ENCODE results near the gene CACNA2D3. TPM values are rescaled to one million over a fixed set of nuclear protein-coding genes. Genes with fewer than 3 reads are reported as not detected.

CACNA2D3 gene
- total RNA-seq, 4 donors from 2014 or later: 0.30 to 9.6 (median 3.9) TPM

GRCh38 chr3:54506603-54507002 lies 384.3 kb downstream of the CACNA2D3 start:
- H3K4me3 ChIP-seq: no peak overlapping the region
- H3K36me3 ChIP-seq: no peaks in the 10 kb centered on the region
- no peak overlapping the region for H3K27ac ChIP-seq
- no peaks in the 10 kb centered on the region for H3K4me1 ChIP-seq
- no peaks in the 10 kb centered on the region for H3K27me3 ChIP-seq
- WGBS, 2 donors: 74 to 83% methylated on average over 3 of the region's 3 CpGs
- TF ChIP-seq EP300 (IDR thresholded peaks at IDR 0.05) (no peak), CTCF (IDR thresholded peaks at IDR 0.05) (no peak), POLR2A (IDR thresholded peaks at IDR 0.05) (no peak)
- DNase-seq (ENCODE audit: low spot score in 2 of 2): no peak
- no peaks in the 10 kb centered on the region for H3K9me3 ChIP-seq

GRCh38 chr3:54507876-54508460 lies 385.6 kb downstream of the CACNA2D3 start:
- H3K4me3 ChIP-seq: no peak overlapping the region
- no peak for DNase-seq (ENCODE audit: low spot score in 2 of 2)
- no peaks in the 10 kb centered on the region for H3K9me3 ChIP-seq
- H3K36me3 ChIP-seq: no peaks in the 10 kb centered on the region
- H3K27me3 ChIP-seq: no peaks in the 10 kb centered on the region
- H3K4me1 ChIP-seq: no peaks in the 10 kb centered on the region
- whole genome bisulfite sequencing, 2 donors: 70 to 83% methylated on average over 1 of the region's 1 CpG
- no peak overlapping the region for H3K27ac ChIP-seq
- TF ChIP-seq POLR2A (IDR thresholded peaks at IDR 0.05) (no peak), EP300 (IDR thresholded peaks at IDR 0.05) (no peak), CTCF (IDR thresholded peaks at IDR 0.05) (no peak)

- no peaks in the 10 kb centered on the region for H3K9me3 ChIP-seq
- WGBS, 2 donors: 89 to 94% methylated on average over 2 of the region's 2 CpGs
- no peaks in the 10 kb centered on the region for H3K36me3 ChIP-seq
- H3K27me3 ChIP-seq: no peaks in the 10 kb centered on the region
- TF ChIP-seq CTCF (IDR thresholded peaks at IDR 0.05): no peak
- TF ChIP-seq POLR2A (IDR thresholded peaks at IDR 0.05): no peak
- no peak for TF ChIP-seq EP300 (IDR thresholded peaks at IDR 0.05)
- H3K27ac ChIP-seq: no peak overlapping the region
- H3K4me3 ChIP-seq: no peak overlapping the region
- no peak for DNase-seq (ENCODE audit: low spot score in 2 of 2)
- no peaks in the 10 kb centered on the region for H3K4me1 ChIP-seq
Observed at GRCh38 chr3:54510506-54510905, 388.2 kb downstream of the CACNA2D3 start.

GRCh38 chr3:54511766-54512365 lies 389.5 kb downstream of the CACNA2D3 start:
- Histone ChIP-seq H3K36me3 (no peaks in the 10 kb centered on the region), H3K4me3 (no peak overlapping the region), H3K9me3 (no peaks in the 10 kb centered on the region), H3K4me1 (no peaks in the 10 kb centered on the region), H3K27me3 (no peaks in the 10 kb centered on the region), H3K27ac (no peak overlapping the region)
- TF ChIP-seq POLR2A (IDR thresholded peaks at IDR 0.05) (no peak), EP300 (IDR thresholded peaks at IDR 0.05) (no peak), CTCF (IDR thresholded peaks at IDR 0.05) (no peak)
- no peak for DNase-seq (ENCODE audit: low spot score in 2 of 2)
- WGBS, 2 donors: 79 to 82% methylated on average over 4 of the region's 4 CpGs

- no peak overlapping the region for H3K27ac ChIP-seq
- no peak overlapping the region for H3K4me3 ChIP-seq
- TF ChIP-seq POLR2A (IDR thresholded peaks at IDR 0.05) (no peak), EP300 (IDR thresholded peaks at IDR 0.05) (no peak), CTCF (IDR thresholded peaks at IDR 0.05) (no peak)
- no peaks in the 10 kb centered on the region for H3K36me3 ChIP-seq
- H3K27me3 ChIP-seq: no peaks in the 10 kb centered on the region
- H3K4me1 ChIP-seq: no peaks in the 10 kb centered on the region
- no peak for DNase-seq (ENCODE audit: low spot score in 2 of 2)
- 95 to 96% methylated on average over 2 of the region's 2 CpGs for WGBS, 2 donors
- no peaks in the 10 kb centered on the region for H3K9me3 ChIP-seq
Observed at GRCh38 chr3:54514006-54514405, 391.7 kb downstream of the CACNA2D3 start.

Measured in tibial nerve (tissue), 4 donors.